Measurements from ENCODE around the gene NQO1. TPM values are rescaled to one million over a fixed set of nuclear protein-coding genes. Genes with fewer than 3 reads are reported as not detected.
A peak's percentile ranks its signal among the peaks of the same experiment; 100 is the strongest.

Gene NQO1
- total and polyA plus RNA-seq, 2 of the 13 experiments (the other 11 are each of a cell fraction or from before 2014, with no cell fraction given), result 464 to 1,060 TPM

- TF ChIP-seq HMGXB3 (CRISPR knock-in tag; IDR thresholded peaks at IDR 0.05; ENCODE audit: borderline replicate concordance) (0 out of 2 replicates have a peak, but pooled peaks have one; percentile 6), SSRP1 (CRISPR knock-in tag; IDR thresholded peaks at IDR 0.05) (no peak), STAT6 (CRISPR knock-in tag; IDR thresholded peaks at IDR 0.05; ENCODE audit: borderline replicate concordance) (0 out of 2 replicates have a peak, but pooled peaks have one; percentile 53), TFAP4 (IDR thresholded peaks at IDR 0.05; ENCODE audit: borderline replicate concordance, low read depth) (0 out of 2 replicates have a peak, but pooled peaks have one; percentile 29), FOXC1 (CRISPR knock-in tag; IDR thresholded peaks at IDR 0.05; ENCODE audit: borderline replicate concordance) (0 out of 2 replicates have a peak, but pooled peaks have one; percentile 72), ZSCAN31 (CRISPR knock-in tag; IDR thresholded peaks at IDR 0.05; ENCODE audit: low read depth) (0 out of 2 replicates have a peak, but pooled peaks have one; percentile 38), SOX6 (IDR thresholded peaks at IDR 0.05) (no peak), SOX6 (CRISPR knock-in tag; IDR thresholded peaks at IDR 0.05) (peak; percentile 22; the same call in 1 of the 2 replicates), TGIF2 (CRISPR knock-in tag; IDR thresholded peaks at IDR 0.05) (peak; percentile 42; the same call in 1 of the 2 replicates), SAP130 (CRISPR knock-in tag; IDR thresholded peaks at IDR 0.05; ENCODE audit: low read depth) (peak; percentile 53; the same call in 1 of the 2 replicates), RBFOX2 (IDR thresholded peaks at IDR 0.05; ENCODE audit: low read depth, low read length) (peak; percentile 22; the same call in 1 of the 2 replicates), ZNF501 (CRISPR knock-in tag; IDR thresholded peaks at IDR 0.05) (0 out of 2 replicates have a peak, but pooled peaks have one; percentile 33), NCOA1 (CRISPR knock-in tag; IDR thresholded peaks at IDR 0.05) (peak; percentile 62; the same call in 1 of the 2 replicates), ZNF543 (CRISPR knock-in tag; IDR thresholded peaks at IDR 0.05) (0 out of 2 replicates have a peak, but pooled peaks have one; percentile 25), NCOA5 (CRISPR knock-in tag; IDR thresholded peaks at IDR 0.05) (no peak), PAXIP1 (CRISPR knock-in tag; conservative IDR thresholded peaks at IDR 0.05) (peak; percentile 29; the same call in 1 of the 2 replicates), ZNF317 (CRISPR knock-in tag; IDR thresholded peaks at IDR 0.05) (peak; percentile 64), MAFF (IDR thresholded peaks at IDR 0.05; ENCODE audit: low read depth, low read length) (no peak)
Observed at GRCh38 chr16:69724981-69725479, 1.3 kb downstream of the NQO1 start (continued).

Measured in HepG2 (cell line).